ENCODE results near the gene PASK.

PASK gene

DNA sequence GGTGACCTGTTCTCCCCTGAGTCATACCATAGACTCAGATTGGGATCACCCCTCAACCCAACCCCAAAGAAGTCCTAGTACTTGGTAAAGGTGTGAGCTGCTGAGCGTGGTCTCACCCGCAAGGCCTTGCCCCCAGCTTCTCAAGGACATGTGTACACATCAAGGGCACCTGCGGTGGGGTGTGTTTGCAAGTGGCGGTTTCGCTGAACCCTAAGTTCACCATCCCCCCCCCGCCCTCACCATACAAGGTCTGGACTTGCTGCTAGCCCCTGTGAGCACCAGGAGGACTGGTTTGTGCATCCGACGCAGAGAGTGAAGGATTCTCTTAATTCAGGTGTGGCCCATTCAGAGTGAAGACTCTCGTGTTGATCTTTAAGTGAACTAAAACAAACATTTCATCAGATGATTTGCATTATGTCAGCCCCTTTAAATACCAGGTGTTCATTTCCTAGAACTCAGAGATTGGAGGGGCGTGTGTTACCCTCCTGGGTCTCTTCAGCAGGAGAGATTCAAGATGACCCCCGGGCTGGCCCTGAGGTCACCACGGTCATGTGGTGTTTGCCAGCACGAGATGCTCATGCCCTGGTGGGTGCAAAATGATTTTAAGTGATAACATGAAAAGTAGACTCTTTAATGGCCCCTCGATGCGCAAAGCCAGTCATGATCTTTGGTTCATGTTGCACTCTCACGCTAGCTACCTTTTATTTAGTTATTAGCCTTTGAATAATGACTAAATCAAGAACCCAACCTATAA lies 75.0 kb downstream of the PASK start:
- no peak overlapping the region for H3K4me3 ChIP-seq (ENCODE audit: low read depth, low read length)
- TF ChIP-seq, protein P1, sequence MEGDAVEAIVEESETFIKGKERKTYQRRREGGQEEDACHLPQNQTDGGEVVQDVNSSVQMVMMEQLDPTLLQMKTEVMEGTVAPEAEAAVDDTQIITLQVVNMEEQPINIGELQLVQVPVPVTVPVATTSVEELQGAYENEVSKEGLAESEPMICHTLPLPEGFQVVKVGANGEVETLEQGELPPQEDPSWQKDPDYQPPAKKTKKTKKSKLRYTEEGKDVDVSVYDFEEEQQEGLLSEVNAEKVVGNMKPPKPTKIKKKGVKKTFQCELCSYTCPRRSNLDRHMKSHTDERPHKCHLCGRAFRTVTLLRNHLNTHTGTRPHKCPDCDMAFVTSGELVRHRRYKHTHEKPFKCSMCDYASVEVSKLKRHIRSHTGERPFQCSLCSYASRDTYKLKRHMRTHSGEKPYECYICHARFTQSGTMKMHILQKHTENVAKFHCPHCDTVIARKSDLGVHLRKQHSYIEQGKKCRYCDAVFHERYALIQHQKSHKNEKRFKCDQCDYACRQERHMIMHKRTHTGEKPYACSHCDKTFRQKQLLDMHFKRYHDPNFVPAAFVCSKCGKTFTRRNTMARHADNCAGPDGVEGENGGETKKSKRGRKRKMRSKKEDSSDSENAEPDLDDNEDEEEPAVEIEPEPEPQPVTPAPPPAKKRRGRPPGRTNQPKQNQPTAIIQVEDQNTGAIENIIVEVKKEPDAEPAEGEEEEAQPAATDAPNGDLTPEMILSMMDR (IDR thresholded peaks at IDR 0.05; ENCODE audit: low read depth, low read length, missing control alignments): no peak
- no peak for DNase-seq (ENCODE audit: low read depth)
- in situ Hi-C loops (cut with HindIII; ENCODE audit: low sequenced_read_pairs): no loop called here

DNA sequence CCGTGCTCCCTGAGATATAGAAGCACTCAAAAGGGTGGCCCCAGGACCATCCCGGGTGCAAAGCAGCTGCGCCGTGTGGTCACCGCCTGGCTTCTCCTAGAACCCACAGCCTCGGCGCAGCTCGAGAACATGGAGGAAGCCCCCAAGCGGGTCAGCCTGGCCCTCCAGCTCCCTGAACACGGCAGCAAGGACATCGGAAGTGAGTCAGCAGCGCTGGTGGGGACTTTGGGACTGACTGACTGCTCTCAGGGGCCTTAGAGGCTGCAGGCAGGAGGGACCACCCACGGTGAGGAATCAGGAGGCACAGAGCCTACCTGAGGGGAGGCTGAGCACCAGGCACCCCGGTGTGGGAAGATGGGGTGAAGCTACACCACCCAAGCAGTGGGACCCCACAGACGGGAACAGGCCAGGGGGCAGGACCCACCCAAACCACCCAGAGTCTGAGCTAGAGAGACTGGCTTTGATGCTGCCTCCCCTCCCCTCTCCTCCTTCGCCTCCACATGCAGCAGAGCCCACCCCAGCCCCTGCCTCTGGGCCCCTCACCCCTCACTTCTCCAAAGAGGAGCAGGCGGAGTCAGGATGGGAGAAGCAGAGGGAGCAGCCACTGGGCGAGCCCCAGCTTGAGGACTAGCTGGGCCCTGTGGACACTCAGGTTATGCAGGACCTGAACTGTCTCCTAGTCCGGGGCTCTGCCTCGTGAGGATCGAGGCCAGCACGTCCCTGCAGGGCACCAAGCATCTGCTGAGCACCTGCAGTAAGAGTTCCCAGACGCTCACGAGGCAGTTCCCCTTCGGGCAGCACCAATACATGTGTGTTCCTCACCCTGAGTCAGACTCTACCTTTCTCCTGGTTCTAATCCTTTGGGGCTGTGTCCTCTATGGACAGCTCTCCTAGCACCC lies 75.9 kb downstream of the PASK start:
- no peak overlapping the region for H3K4me3 ChIP-seq (ENCODE audit: low read depth, low read length)
- no peak for DNase-seq (ENCODE audit: low read depth)
- in situ Hi-C loops (cut with HindIII; ENCODE audit: low sequenced_read_pairs): no loop called here
- TF ChIP-seq, protein P1 (IDR thresholded peaks at IDR 0.05; ENCODE audit: low read depth, low read length, missing control alignments): no peak

GRCh38 chr2:241072553-241073165 lies 76.6 kb downstream of the PASK start:
- no peak overlapping the region for H3K4me3 ChIP-seq (ENCODE audit: low read depth, low read length)
- TF ChIP-seq, protein P1 (IDR thresholded peaks at IDR 0.05; ENCODE audit: low read depth, low read length, missing control alignments): no peak
- DNase-seq (ENCODE audit: low read depth): no peak
- in situ Hi-C loops (cut with HindIII; ENCODE audit: low sequenced_read_pairs): no loop called here

DNA sequence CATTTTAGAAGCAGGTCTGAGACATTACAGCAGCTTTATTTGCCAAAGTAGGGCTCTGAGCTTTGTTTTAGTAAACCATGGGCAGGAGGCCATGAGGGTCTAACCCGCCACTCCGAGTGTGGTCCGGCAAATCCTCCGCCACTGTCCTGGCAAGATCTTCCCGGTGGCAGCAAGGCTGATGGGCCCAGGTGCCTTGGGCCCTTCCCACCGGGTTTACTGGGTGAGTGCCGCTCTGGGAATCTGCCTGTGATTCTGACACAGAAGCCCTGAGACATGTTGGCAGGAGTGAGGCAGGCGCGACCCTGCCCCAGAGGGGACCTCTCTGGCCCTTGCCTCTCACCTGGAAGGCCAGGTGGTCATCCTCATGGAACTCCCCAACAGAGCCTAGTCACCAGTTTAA lies 77.1 kb downstream of the PASK start:
- TF ChIP-seq, protein P1 (IDR thresholded peaks at IDR 0.05; ENCODE audit: low read depth, low read length, missing control alignments): no peak
- in situ Hi-C loops (cut with HindIII; ENCODE audit: low sequenced_read_pairs): no loop called here
- no peak overlapping the region for H3K4me3 ChIP-seq (ENCODE audit: low read depth, low read length)
- DNase-seq (ENCODE audit: low read depth): no peak

GRCh38 chr2:241071677-241072111 lies 77.6 kb downstream of the PASK start:
- TF ChIP-seq, protein P1 (IDR thresholded peaks at IDR 0.05; ENCODE audit: low read depth, low read length, missing control alignments): no peak
- in situ Hi-C loops (cut with HindIII; ENCODE audit: low sequenced_read_pairs): no loop called here

More at GRCh38 chr2:241071677-241072111, 77.6 kb downstream of the PASK start:
- no peak for DNase-seq (ENCODE audit: low read depth)
- no peak overlapping the region for H3K4me3 ChIP-seq (ENCODE audit: low read depth, low read length)

Measured in astrocyte of the cerebellum (primary cell).